ENCODE measurements around the gene CLBA1. TPM values are rescaled to one million over a fixed set of nuclear protein-coding genes. Genes with fewer than 3 reads are reported as not detected.
A peak's percentile ranks its signal among the peaks of the same experiment; 100 is the strongest.

Gene CLBA1
- total RNA-seq, 2 experiments from 2014 or later = 0.82 to 1.2 TPM

GRCh38 chr14:105020815-105021655 is 35.4 kb downstream of the CLBA1 start, which contains the start of gene CDCA4:
Gene CDCA4 (minus strand): TSS chr14:105021083. CDS start chr14:105011929, 9,154 bp downstream.
- peak within 1 kb of the TSS; percentile 85 for H3K4me3 ChIP-seq (ENCODE audit: low read depth, low read length, poor library complexity, severe bottlenecking)
- H3K79me2 ChIP-seq (ENCODE audit: insufficient read depth, low read depth, low read length) = peaks cover 63% of the 10 kb centered on the region
- no peaks in the 10 kb centered on the region for H3K9me2 ChIP-seq (ENCODE audit: insufficient read depth, low read length)
- POLR2A ChIA-PET = interaction anchor here (0.5 to 1.2 kb wide), 4 partner anchors 8 to 206 kb away, joined by 3 to 4 read pairs (median 3); no protein-coding TSS in a partner anchor
- H3K9me3 ChIP-seq (ENCODE audit: low read length) = no peaks in the 10 kb centered on the region
- peak within 1 kb of the TSS; percentile 90 for H2AFZ ChIP-seq (ENCODE audit: low read length)
- H3K36me3 ChIP-seq (ENCODE audit: insufficient read depth, low read length) = peaks cover 46% of the 10 kb centered on the region
- peak; percentile 99 for DNase-seq (ENCODE audit: low spot score)
- H3K27ac ChIP-seq (ENCODE audit: low read depth, low read length, poor library complexity, severe bottlenecking) = peak within 1 kb of the TSS; percentile 89
- CTCF ChIA-PET (ENCODE audit: unreplicated experiment) = no interaction called here
- no TSS peak for BruUV-seq (replicated peaks)
- H4K20me1 ChIP-seq (ENCODE audit: insufficient read depth, low read length) = peaks cover 35% of the 10 kb centered on the region
- intact Hi-C loops (cut with micrococcal nuclease; ENCODE audit: unreplicated experiment) = loop anchor here (2.0 to 10.0 kb wide), 2 partner anchors 24 to 266 kb away; partner anchors contain the start of gene SIVA1
- TF ChIP-seq CTCF (conservative IDR thresholded peaks at IDR 0.05; ENCODE audit: low read length) = 0 out of 2 replicates have a peak, but pooled peaks have one; percentile 8
- no peak for TF ChIP-seq EZH2phosphoT487 (IDR thresholded peaks at IDR 0.05; ENCODE audit: borderline replicate concordance, low read depth, low read length)
- H3K4me1 ChIP-seq (ENCODE audit: insufficient read depth, low read length, poor library complexity, severe bottlenecking) = peaks cover 50% of the 10 kb centered on the region
- peak within 1 kb of the TSS; percentile 93 for H3K4me2 ChIP-seq (ENCODE audit: low read length)

GRCh38 chr14:105021656-105022275 is 36.2 kb downstream of the CLBA1 start:
- peak overlapping the region; percentile 85 for H3K4me3 ChIP-seq (ENCODE audit: low read depth, low read length, poor library complexity, severe bottlenecking)
- TF ChIP-seq CTCF (conservative IDR thresholded peaks at IDR 0.05; ENCODE audit: low read length) = peak; percentile 80
- no peak for TF ChIP-seq EZH2phosphoT487 (IDR thresholded peaks at IDR 0.05; ENCODE audit: borderline replicate concordance, low read depth, low read length)
- H3K4me2 ChIP-seq (ENCODE audit: low read length) = peak overlapping the region; percentile 93
- peak; percentile 64 for DNase-seq (ENCODE audit: low spot score)
- H2AFZ ChIP-seq (ENCODE audit: low read length) = peak overlapping the region; percentile 90
- intact Hi-C loops (cut with micrococcal nuclease; ENCODE audit: unreplicated experiment) = loop anchor here (2.0 to 10.0 kb wide), 2 partner anchors 23 to 267 kb away; partner anchors contain the start of gene SIVA1
- ChIA-PET POLR2A (no interaction called here), CTCF (ENCODE audit: unreplicated experiment) (no interaction called here)
- TSS peak; percentile 93 for BruUV-seq (replicated peaks)
- H4K20me1 ChIP-seq (ENCODE audit: insufficient read depth, low read length) = peaks cover 28% of the 10 kb centered on the region
- peaks cover 48% of the 10 kb centered on the region for H3K4me1 ChIP-seq (ENCODE audit: insufficient read depth, low read length, poor library complexity, severe bottlenecking)
- H3K9me3 ChIP-seq (ENCODE audit: low read length) = no peaks in the 10 kb centered on the region
- peak overlapping the region; percentile 79 for H3K27ac ChIP-seq (ENCODE audit: low read depth, low read length, poor library complexity, severe bottlenecking)
- peaks cover 55% of the 10 kb centered on the region for H3K79me2 ChIP-seq (ENCODE audit: insufficient read depth, low read depth, low read length)
- peaks cover 39% of the 10 kb centered on the region for H3K36me3 ChIP-seq (ENCODE audit: insufficient read depth, low read length)
- no peaks in the 10 kb centered on the region for H3K9me2 ChIP-seq (ENCODE audit: insufficient read depth, low read length)
